Measurements from ENCODE around the gene IFT122.
"Not testable (repeated sequence)": the region's sequence is repeated elsewhere in the genome, so short reads cannot be mapped to it uniquely, and the experiment has no call there.

IFT122 gene

GRCh38 chr3:129481766-129482332, 41.8 kb downstream of the IFT122 start:
- Mint-ChIP-seq H3K4me1 (ENCODE audit: low read depth) (peaks cover 25% of the 10 kb centered on the region), H3K27ac (peak overlapping the region; percentile 22), H3K27me3 (no peaks in the 10 kb centered on the region), H3K9me3 (no peaks in the 10 kb centered on the region), H3K36me3 (ENCODE audit: low read depth) (peaks cover 51% of the 10 kb centered on the region), H3K4me3 (no peak overlapping the region)
- intact Hi-C loops (cut with micrococcal nuclease): no loop called here

DNA sequence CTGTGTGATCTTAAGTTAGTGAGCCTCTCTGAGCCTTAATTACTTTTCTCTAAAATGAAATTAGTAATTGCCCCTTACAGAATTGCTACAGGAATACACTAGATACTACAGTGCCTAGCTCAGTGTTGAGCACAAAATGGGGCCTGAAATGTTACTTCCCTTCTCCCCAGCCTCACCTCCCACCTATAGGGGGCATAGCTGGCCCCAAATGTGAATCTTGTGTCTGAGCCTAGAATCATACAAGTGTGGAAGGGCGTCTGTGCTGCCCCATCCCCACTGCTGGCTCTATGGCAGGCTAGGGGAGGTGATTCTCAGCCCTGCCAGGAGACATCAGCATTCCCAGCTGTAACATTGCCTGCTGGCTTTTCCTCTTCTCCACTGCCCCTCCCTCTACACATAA, 42.7 kb downstream of the IFT122 start:
- intact Hi-C loops (cut with micrococcal nuclease): no loop called here
- Mint-ChIP-seq H3K4me3 (no peak overlapping the region), H3K36me3 (ENCODE audit: low read depth) (peaks cover 42% of the 10 kb centered on the region), H3K9me3 (no peaks in the 10 kb centered on the region), H3K27ac (peak overlapping the region; percentile 22), H3K27me3 (no peaks in the 10 kb centered on the region), H3K4me1 (ENCODE audit: low read depth) (peaks cover 31% of the 10 kb centered on the region)

DNA sequence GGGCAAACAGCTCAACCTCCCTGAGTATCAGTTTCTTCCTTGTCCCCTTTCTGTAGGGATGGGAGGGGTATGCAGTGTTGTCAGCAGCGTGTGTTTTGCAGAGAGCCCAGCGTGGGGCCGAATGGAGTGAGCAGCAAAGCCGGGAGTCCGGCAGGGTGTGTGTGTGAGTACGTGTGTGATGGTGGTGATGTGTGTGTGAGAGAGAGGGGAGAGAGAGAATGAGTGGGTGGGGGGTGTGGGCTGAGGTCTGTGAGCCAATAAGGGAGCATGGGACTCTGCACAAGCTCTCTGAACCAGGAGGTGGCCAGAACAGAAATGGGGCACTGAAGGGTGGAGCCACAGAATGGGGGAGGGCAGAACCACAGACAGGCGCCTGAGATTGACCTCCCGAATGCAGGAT, 43.8 kb downstream of the IFT122 start:
- H3K4me3 Mint-ChIP-seq: no peak overlapping the region
- no peaks in the 10 kb centered on the region for H3K9me3 Mint-ChIP-seq
- peaks cover 42% of the 10 kb centered on the region for H3K36me3 Mint-ChIP-seq (ENCODE audit: low read depth)
- H3K27ac Mint-ChIP-seq: no peak overlapping the region
- H3K27me3 Mint-ChIP-seq: no peaks in the 10 kb centered on the region
- intact Hi-C loops (cut with micrococcal nuclease): no loop called here
- peaks cover 34% of the 10 kb centered on the region for H3K4me1 Mint-ChIP-seq (ENCODE audit: low read depth)

GRCh38 chr3:129485146-129485545, 45.1 kb downstream of the IFT122 start:
- H3K4me3 Mint-ChIP-seq; intact Hi-C loops (cut with micrococcal nuclease); H3K27me3 Mint-ChIP-seq; H3K9me3 Mint-ChIP-seq: not testable (repeated sequence)
- H3K4me1 Mint-ChIP-seq (ENCODE audit: low read depth): peaks cover 42% of the 10 kb centered on the region
- peak overlapping the region; percentile 57 for H3K27ac Mint-ChIP-seq
- H3K36me3 Mint-ChIP-seq (ENCODE audit: low read depth): peaks cover 34% of the 10 kb centered on the region

DNA sequence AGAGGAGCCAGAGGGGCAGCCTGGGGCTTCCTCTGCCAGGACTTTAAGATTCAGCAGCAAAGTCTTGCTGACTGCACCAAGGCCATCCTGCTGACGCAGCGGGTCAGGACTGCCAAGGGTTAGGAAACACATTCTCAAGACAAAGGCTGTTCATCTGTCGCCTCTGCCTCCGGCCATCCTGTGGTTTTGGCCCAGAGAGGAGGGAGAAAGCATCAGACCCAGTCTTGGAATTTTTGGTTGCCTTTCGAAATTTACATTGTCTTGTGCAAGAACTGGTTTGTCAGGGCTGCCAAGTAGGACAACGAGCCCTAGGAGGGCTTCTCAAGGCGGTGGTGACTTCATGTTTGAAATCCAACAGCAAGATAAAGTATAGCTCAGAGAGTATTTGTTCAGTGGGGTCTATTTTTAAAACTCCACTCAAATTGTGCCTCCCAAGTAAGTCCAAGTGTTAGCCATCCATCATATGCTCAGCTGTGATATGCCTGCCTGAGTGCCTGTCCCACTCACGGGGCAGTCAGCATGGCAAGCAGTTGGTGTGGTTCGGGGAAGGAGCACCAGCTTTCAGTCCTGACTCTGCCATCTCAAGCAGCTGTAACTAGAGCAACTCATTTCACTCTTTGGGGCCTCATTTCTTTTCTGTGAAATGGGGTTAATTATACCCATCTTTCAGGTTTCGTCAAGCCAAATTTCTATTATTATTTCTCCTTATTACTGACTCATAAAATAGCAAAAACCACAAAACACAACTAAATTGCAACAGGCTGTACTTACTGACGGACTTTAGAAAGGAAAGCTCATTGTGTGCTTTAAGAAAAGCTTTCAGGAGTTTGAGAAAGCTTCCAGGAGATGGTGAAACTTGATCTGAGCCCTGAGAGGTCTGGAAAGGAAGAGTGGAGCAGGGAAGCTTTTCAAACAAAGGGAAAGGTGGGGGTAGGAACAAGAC, 46.0 kb downstream of the IFT122 start:
- Mint-ChIP-seq H3K9me3 (no peaks in the 10 kb centered on the region), H3K27ac (peak overlapping the region; percentile 57)
- intact Hi-C loops (cut with micrococcal nuclease): no loop called here

GRCh38 chr3:129486664-129487035, 46.6 kb downstream of the IFT122 start:
- Mint-ChIP-seq H3K27me3 (no peaks in the 10 kb centered on the region), H3K4me1 (ENCODE audit: low read depth) (peaks cover 55% of the 10 kb centered on the region), H3K36me3 (ENCODE audit: low read depth) (peaks cover 21% of the 10 kb centered on the region), H3K4me3 (no peak overlapping the region), H3K9me3 (no peaks in the 10 kb centered on the region), H3K27ac (peak overlapping the region; percentile 57)
- intact Hi-C loops (cut with micrococcal nuclease): no loop called here

More for the DNA sequence above, 46.0 kb downstream of the IFT122 start:
- no peak overlapping the region for H3K4me3 Mint-ChIP-seq
- peaks cover 28% of the 10 kb centered on the region for H3K36me3 Mint-ChIP-seq (ENCODE audit: low read depth)
- no peaks in the 10 kb centered on the region for H3K27me3 Mint-ChIP-seq
- peaks cover 51% of the 10 kb centered on the region for H3K4me1 Mint-ChIP-seq (ENCODE audit: low read depth)

DNA sequence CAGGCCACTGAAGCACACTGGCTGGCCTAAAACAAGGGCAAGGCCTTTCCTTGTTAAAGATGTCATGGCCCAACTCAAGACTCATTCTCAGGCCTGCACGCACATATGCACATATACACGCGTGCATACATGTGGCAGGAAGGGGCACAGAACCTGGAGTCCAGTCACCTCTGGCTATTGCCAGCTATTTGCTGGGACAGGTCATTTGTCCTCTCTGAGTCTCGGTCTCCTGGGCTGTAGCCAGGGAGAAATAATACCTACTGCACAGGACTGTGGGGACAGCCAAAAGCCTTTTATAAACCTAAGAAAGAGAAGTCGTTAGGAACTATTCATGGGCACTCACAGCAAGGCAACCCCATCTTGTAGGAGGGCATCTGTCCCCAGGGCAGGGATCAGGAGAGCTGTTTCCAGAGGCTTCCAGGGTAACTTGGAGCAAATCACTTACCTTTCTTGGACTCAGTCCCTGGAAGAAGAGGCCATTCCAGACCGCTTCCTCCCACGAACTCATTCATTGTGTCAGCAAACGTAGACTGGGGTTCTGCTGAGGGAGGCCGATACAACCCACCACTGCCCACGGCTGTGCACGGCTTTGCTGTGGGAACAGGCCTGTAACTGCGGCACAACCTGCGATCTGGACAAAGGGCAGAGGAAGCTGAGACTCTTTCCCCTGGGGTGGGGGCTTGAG, 47.3 kb downstream of the IFT122 start:
- Mint-ChIP-seq H3K27me3 (no peaks in the 10 kb centered on the region), H3K4me1 (ENCODE audit: low read depth) (peaks cover 50% of the 10 kb centered on the region), H3K36me3 (ENCODE audit: low read depth) (peaks cover 20% of the 10 kb centered on the region), H3K4me3 (no peak overlapping the region), H3K27ac (no peak overlapping the region), H3K9me3 (no peaks in the 10 kb centered on the region)
- intact Hi-C loops (cut with micrococcal nuclease): no loop called here

GRCh38 chr3:129487868-129488335, 47.9 kb downstream of the IFT122 start:
- H3K27ac Mint-ChIP-seq; H3K27me3 Mint-ChIP-seq; intact Hi-C loops (cut with micrococcal nuclease); H3K4me3 Mint-ChIP-seq; H3K9me3 Mint-ChIP-seq: not testable (repeated sequence)
- Mint-ChIP-seq H3K4me1 (ENCODE audit: low read depth) (peaks cover 49% of the 10 kb centered on the region), H3K36me3 (ENCODE audit: low read depth) (peaks cover 19% of the 10 kb centered on the region)

DNA sequence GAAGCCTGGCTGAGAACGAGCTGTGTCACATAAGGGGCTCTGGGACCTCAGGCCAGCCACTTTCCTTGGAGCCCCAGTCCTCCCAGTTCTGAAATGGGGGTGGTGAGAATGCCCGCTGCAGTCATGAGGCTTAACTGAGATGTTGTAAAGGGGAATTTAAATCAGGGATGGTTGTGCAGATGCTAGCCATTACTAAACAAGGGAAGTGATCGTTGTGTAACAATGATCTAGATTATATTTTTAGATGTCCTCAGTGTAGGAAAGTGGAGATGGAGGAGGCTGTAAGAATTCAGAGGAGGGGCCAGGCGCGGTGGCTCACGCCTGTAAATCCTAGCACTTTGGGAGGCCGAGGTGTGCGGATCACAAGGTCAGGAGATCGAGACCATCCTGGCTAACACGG, 49.2 kb downstream of the IFT122 start:
- H3K36me3 Mint-ChIP-seq (ENCODE audit: low read depth); H3K4me3 Mint-ChIP-seq; H3K9me3 Mint-ChIP-seq; intact Hi-C loops (cut with micrococcal nuclease); H3K27me3 Mint-ChIP-seq: not testable (repeated sequence)
- H3K27ac Mint-ChIP-seq: peak overlapping the region; percentile 58
- peaks cover 49% of the 10 kb centered on the region for H3K4me1 Mint-ChIP-seq (ENCODE audit: low read depth)

DNA sequence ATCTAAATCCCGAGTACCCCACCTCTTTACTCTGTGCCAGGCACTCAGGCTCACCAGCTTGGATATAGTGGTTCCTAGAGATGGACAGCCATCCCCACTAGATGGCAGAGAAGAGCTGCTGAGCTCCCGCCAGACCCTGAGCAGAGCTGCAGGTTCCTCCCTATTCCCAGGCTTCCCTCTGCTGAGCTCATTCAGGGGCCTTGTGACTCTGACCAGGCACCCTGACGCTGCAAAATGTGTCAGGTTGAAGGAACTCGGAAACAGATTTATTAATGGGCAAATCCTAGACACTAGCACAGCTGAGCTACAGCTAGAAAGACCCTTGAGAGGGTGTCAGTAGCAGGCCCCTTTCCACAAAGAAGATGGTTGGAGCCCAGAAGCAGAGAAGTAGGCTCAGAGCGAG, 50.2 kb downstream of the IFT122 start:
- H3K4me1 Mint-ChIP-seq (ENCODE audit: low read depth): peaks cover 46% of the 10 kb centered on the region
- no peak overlapping the region for H3K4me3 Mint-ChIP-seq
- H3K27ac Mint-ChIP-seq: peak overlapping the region; percentile 55
- peaks cover 13% of the 10 kb centered on the region for H3K36me3 Mint-ChIP-seq (ENCODE audit: low read depth)
- H3K27me3 Mint-ChIP-seq: no peaks in the 10 kb centered on the region
- no peaks in the 10 kb centered on the region for H3K9me3 Mint-ChIP-seq
- intact Hi-C loops (cut with micrococcal nuclease): loop anchor here (2.0 kb wide), 3 partner anchors 137 to 445 kb away; no protein-coding TSS in a partner anchor

DNA sequence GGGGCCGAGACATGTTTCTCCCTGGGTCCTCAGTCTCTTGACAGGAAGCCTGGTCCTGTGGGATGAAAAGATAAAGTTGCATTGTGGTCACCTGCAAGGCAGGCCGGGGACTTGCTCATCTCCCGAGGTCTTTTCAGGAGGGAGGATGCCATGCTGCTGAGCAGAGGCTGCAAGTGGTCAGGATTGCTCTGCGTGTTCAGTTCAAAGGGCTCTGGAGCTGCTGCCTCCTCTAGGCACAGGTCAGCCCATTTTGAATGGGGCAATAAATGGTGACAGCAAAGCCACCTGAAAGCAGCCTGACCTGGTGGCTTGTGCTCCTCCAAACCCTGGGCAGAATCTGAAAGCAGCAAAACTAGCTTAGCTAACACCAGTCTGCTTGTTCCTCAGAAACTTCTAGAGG, 51.1 kb downstream of the IFT122 start:
- H3K4me1 Mint-ChIP-seq (ENCODE audit: low read depth): peaks cover 38% of the 10 kb centered on the region
- H3K36me3 Mint-ChIP-seq (ENCODE audit: low read depth): peaks cover 13% of the 10 kb centered on the region
- not testable (repeated sequence) for H3K4me3 Mint-ChIP-seq, H3K27me3 Mint-ChIP-seq, H3K9me3 Mint-ChIP-seq
- peak overlapping the region; percentile 55 for H3K27ac Mint-ChIP-seq
- intact Hi-C loops (cut with micrococcal nuclease): loop anchor here (2.0 kb wide), 3 partner anchors 136 to 444 kb away; no protein-coding TSS in a partner anchor

DNA sequence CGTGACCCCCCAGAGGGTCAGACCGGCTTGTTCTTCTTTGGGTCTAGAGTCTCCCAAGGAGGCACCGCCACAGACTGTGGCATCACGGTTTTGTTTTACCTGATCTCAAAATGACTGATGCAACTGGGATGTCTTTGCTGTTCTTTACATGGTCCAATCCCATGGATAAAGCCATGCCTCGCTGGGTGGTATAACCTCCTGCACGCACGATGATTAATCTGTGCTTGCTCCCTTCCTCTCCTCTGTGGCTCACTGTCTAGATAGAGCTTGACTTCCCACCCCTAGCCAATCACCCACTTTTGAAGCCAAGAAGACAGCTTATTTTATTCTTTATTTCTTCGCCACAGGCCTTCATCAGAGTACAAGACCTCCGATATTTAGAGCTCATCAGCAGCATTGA, 51.8 kb downstream of the IFT122 start:
- Mint-ChIP-seq H3K36me3 (ENCODE audit: low read depth) (peaks cover 13% of the 10 kb centered on the region), H3K27me3 (no peaks in the 10 kb centered on the region), H3K9me3 (no peaks in the 10 kb centered on the region), H3K4me3 (no peak overlapping the region), H3K4me1 (ENCODE audit: low read depth) (peaks cover 31% of the 10 kb centered on the region), H3K27ac (peak overlapping the region; percentile 55)
- intact Hi-C loops (cut with micrococcal nuclease): loop anchor here (2.0 kb wide), 3 partner anchors 135 to 443 kb away; no protein-coding TSS in a partner anchor

DNA sequence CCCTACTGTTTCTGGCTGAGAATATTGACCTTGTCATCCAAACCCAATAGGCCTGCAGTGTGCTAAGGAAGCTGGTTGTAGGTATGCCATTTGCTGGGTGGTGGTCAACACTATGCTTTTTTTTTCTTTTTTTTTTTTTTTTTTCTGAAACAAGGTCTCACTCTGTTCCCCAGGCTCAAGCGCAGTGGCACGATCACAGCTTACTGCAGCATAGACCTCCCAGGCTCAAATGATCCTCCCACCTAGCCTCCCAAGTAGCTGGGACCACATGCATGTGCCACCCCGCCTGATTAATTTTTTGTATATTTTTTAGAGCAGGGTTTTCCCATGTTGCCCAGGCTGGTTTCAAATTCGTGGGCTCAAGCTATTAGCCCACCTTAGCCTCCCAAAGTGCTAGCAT, 52.7 kb downstream of the IFT122 start:
- intact Hi-C loops (cut with micrococcal nuclease): no loop called here
- no peak overlapping the region for H3K27ac Mint-ChIP-seq
- no peaks in the 10 kb centered on the region for H3K27me3 Mint-ChIP-seq
- H3K9me3 Mint-ChIP-seq: no peaks in the 10 kb centered on the region
- H3K36me3 Mint-ChIP-seq (ENCODE audit: low read depth): peaks cover 19% of the 10 kb centered on the region
- peaks cover 24% of the 10 kb centered on the region for H3K4me1 Mint-ChIP-seq (ENCODE audit: low read depth)
- no peak overlapping the region for H3K4me3 Mint-ChIP-seq

GRCh38 chr3:129493206-129493605, 53.2 kb downstream of the IFT122 start:
- H3K4me1 Mint-ChIP-seq (ENCODE audit: low read depth): peaks cover 21% of the 10 kb centered on the region
- H3K27ac Mint-ChIP-seq: no peak overlapping the region
- no peak overlapping the region for H3K4me3 Mint-ChIP-seq
- no peaks in the 10 kb centered on the region for H3K27me3 Mint-ChIP-seq
- H3K36me3 Mint-ChIP-seq (ENCODE audit: low read depth): peaks cover 20% of the 10 kb centered on the region
- H3K9me3 Mint-ChIP-seq: no peaks in the 10 kb centered on the region
- intact Hi-C loops (cut with micrococcal nuclease): no loop called here

All from dendritic cell treated with granulocyte-macrophage colony-stimulating factor and Interleukin-4, amounts not matched to agents 40 ng/mL and 50 ng/mL, for 4 days (primary cell).